Spleen (tissue), 7 donors: ENCODE data around the gene ERCC1.

ENCODE experiments used
- CTCF ChIP-seq, 11 experiments: fragments of 200-600 bp in 7 of 11; fragments of 450-650 bp in 4 of 11; sonication (generic) in 4 of 11; IDR thresholded peaks in 8 of 11; conservative IDR thresholded peaks in 3 of 11; 1 replicate in 7 of 11; 2 replicates in 4 of 11; pipeline versions ENCODE4 v1.4.0 to v1.8.0; 2016 to 2021; ENCODE audit warnings: antibody characterized with exemption in 11 of 11, inconsistent platforms in 4 of 11, mild to moderate bottlenecking in 1 of 11
- POLR2AphosphoS5 ChIP-seq, 3 donors: sonication (generic); formaldehyde crosslinking; IDR thresholded peaks; one replicate each; pipeline ENCODE4 v1.5.1; 2017; ENCODE audit warnings: antibody characterized with exemption in 3 of 3
- donor health status: DM: no; HTN: no; CAD: no; lungs with moderate emphysema.
- donor health status: DM: no; HTN: no; CAD: no.
- donor health status: DM: no; HTN: no; CAD: no.

GRCh38 chr19:45357445-45357783, 66.3 kb downstream of the ERCC1 start:
- TF ChIP-seq POLR2AphosphoS5 (IDR thresholded peaks at IDR 0.05) (no peak), CTCF (IDR thresholded peaks at IDR 0.05 in 8 of 11, conservative IDR thresholded peaks at IDR 0.05 in 3 of 11) (no peak)
